ENCODE measurements around the gene CCBE1.
"Not testable (repeated sequence)": the region's sequence is repeated elsewhere in the genome, so short reads cannot be mapped to it uniquely, and the experiment has no call there.

The CCBE1 gene

DNA sequence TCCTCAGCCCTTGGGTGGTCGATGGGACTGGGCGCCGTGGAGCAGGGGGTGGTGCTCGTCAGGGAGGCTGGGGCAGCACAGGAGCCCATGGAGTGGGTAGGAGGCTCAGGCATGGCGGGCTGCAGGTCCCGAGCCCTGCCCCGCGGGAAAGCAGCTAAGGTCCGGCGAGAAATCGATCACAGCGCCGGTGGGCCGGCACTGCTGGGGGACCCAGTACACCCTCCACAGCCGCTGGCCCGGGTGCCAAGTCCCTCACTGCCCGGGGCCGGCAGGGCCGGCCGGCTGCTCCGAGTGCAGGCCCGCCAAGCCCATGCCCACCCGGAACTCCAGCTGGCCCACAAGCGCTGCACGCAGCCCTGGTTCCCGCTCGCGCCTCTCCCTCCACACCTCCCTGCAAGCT is 16.9 kb upstream of the CCBE1 start:
- not testable (repeated sequence) for DNase-seq

DNA sequence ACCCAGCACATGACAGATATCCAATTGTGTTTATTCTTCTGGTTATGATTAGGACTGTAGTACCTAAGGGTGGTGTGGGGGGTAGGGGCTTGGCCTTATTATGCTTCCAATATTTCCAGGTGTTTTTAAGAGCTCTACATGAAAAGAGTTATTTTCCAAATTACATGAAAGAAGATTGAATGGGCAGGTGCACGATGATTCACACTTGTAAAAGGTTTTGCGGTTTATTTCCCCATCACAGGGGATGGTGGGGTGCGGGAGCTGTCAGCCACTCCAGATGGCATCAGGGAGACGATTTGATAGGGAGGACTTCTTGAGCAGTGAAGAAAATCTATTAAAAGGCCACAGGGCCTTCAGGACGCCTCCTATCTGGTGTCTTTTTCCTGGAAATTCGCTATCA is 15.1 kb upstream of the CCBE1 start:
- no peak for DNase-seq

GRCh38 chr18:59708988-59709387 is 11.8 kb upstream of the CCBE1 start:
- no peak for DNase-seq

GRCh38 chr18:59707306-59707705 is 10.1 kb upstream of the CCBE1 start:
- DNase-seq = no peak

- DNase-seq = no peak
Observed at GRCh38 chr18:59706499-59706898, 9.3 kb upstream of the CCBE1 start.

- DNase-seq = no peak
Observed at GRCh38 chr18:59705145-59705544, 7.9 kb upstream of the CCBE1 start.

DNA sequence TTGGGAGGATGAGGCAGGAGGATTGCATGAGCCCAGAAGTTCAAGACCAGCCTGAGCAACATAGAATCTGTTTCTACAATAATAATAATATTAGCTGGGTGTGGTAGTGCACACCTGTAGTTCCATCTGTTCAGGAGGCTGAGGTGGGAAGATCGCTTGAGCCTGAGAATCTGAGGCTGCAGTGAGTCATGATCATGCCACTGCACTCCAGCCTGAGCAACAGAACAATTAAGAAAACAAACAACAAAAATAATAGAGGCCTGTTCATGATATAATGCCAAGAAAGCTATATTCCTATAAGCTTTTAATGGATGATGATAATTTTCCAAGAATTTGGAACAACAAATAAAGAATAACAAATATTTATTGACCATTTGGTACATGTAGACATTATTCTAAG is 6.9 kb upstream of the CCBE1 start:
- no peak for DNase-seq

- DNase-seq = no peak
Observed at GRCh38 chr18:59701272-59701671, 4.0 kb upstream of the CCBE1 start.

- DNase-seq = no peak
Observed at GRCh38 chr18:59700535-59700967, 3.3 kb upstream of the CCBE1 start.

DNA sequence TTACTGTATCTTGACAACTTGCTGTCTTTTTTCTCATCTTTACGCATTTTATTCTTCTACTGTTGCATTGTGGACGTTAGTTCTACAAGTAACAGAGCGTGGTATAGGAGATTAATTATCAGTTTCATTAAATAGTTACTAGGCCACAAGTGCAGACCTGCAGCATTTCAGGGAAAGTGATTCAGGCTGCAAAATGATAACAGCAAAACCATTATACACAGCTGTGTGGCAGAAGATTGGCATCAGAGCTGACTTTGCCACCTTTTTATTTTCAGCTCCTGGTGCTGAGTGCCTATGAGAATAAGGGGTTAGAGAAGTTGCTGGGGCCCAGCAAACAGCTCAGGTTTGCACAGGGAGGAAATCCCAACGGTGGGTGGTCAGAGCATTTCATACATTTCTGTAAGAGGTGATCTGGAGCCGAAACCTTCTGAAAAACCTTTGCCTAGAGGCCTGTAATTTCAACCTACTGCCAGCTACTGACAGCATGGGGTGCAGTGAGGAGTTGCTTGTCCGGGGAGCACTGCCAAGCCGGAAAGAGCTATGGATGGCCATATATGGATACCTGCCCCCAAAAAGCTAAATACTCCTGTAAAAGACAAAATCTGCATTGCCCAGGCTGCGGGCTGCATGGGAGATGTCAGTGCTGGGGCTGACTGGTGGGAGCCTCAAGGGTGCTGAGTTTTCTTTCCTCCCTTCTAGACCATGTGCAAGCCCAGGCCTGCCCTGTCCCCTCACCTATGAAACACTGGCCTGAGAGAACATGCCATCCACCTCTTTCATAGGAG is 2.7 kb upstream of the CCBE1 start:
- no peak for DNase-seq

GRCh38 chr18:59699061-59699460 is 1.8 kb upstream of the CCBE1 start:
- no peak for DNase-seq

DNA sequence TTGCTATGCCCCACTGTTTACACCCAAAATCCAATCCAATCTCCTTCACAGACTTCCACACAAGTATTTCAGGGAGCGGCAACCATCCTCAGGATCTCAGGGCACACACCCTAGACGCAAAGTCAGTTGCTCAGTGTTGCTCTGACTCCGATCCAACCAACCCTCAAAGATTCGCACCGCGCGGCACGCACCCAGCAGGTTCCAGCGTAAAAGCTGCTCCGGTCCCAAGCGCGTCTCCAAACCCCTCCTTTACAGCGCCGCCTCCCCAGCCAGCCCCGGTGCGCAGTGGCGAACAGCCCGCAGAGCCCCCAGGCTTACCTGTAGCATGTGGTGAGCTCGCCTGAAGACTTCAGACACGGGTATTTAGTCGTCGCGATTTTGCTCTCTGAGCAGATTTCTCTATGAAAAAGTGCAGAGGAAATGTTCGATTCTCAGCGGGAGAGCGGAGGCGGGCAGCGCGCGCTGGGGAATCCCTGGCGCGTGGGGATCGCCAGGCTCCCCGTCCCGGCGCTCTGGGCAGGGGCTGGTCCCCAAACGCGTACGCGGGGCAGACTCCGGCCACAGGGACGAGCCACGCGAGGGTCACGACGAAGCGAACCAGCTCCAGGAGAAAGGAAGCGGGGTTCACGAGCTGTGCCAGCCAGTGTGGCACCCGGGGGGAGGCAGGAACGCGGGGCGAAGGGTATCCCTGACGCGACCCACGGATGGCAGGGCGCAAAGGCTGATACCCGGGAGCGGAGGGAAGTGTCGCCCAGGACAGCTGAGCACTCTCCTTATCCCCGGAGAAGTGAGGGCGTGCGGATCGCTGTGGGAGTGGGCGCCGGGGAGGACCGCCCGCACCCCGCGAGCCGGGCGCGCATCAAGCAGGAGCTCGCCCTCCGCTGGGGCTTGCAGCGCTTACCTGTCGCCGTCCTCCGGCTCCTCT is 650 bp downstream of the CCBE1 start:
- peak; percentile 49 for DNase-seq

- DNase-seq = no peak
Observed at GRCh38 chr18:59695551-59695950, 1.7 kb downstream of the CCBE1 start.

DNA sequence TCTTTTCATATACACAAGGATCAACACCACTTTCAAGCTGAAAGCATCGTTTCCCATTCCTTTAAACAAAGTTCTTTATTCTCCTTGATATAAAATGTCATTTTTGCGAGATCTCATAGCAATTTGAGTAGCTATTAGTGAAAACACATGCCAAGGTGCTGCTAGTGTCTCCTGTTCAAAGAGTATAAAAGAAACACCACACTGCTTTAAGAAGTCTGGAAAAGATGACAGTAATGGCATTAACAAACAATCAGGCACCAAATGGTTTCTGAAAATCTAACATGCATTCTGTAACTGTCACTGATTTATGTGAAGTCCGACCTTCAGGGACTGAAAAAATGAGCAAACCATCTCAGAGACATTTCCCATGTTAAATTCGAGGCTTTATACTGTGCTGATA is 2.4 kb downstream of the CCBE1 start:
- DNase-seq = no peak

- DNase-seq = no peak
Observed at GRCh38 chr18:59691996-59692395, 5.2 kb downstream of the CCBE1 start.

- no peak for DNase-seq
Observed at GRCh38 chr18:59690996-59691395, 6.2 kb downstream of the CCBE1 start.

GRCh38 chr18:59690186-59690982 is 6.8 kb downstream of the CCBE1 start:
- no peak for DNase-seq

- no peak for DNase-seq
Observed at GRCh38 chr18:59689756-59690155, 7.5 kb downstream of the CCBE1 start.

- no peak for DNase-seq
Observed at GRCh38 chr18:59686260-59686659, 11.0 kb downstream of the CCBE1 start.

DNA sequence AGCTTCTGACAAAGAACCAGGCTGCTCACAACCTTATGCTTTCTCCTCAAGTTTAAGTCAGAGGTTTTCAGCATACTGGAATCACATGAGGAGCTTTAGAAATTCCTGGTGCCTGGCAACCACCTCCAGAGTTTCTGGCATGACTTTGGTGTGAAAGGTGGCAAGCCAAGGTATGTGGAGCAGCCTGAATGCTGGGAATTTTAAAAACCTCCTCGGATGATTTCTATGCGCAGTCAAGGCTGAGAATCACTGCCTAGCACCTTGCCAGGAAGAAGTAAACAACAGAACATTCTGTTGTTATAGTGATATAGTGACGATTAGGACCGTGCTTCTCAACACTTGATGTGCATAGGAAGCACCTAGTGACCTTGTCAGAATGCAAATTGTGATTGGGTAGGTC is 11.7 kb downstream of the CCBE1 start:
- DNase-seq = no peak

DNA sequence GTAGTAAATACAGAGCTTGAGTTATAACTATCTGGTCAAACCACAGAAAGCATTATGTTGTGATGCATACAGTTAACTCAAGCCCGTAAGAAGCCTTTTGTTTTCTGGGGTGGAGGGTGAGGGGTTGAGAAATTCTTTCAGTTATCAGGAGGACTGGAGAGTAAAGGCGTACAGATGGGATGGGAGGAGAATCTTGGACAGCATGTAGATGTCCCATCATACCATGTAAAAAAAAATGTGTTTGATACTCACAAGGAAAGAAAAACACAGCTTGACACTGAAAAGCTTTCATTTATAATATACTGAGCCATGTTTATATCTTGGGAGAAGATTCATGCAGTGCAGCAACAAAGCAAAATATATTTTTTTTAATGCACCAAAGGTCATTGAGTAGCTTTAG is 12.4 kb downstream of the CCBE1 start:
- no peak for DNase-seq

- no peak for DNase-seq
Observed at GRCh38 chr18:59681521-59682004, 15.7 kb downstream of the CCBE1 start.

DNA sequence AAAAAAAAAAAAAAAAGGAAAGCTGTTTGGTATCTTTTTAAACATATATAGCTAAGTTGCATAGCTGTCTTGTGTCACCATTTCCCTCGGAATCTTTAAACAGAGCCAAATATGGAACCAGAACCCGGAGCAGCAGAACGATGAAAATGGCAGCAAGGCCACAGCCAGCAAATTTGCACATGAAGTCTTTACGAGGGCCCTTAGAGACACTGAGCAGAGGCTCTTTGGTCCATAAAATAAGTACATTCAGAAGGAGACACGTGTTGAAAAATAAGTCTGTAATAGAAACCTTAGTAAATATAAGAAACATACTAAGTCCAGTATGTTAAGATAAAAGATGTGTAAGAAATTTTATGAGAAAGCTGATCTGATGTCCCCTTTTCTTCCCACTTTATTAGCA is 16.2 kb downstream of the CCBE1 start:
- DNase-seq = no peak

All from activated CD8-positive, alpha-beta memory T cell treated with anti-CD3 and anti-CD28 coated beads, Interleukin-2, amount 50 U/mL, for 48 hours (primary cell).